ENCODE measurements around the gene RPL22L1.

- TF ChIP-seq USF2 (IDR thresholded peaks at IDR 0.05; ENCODE audit: low read depth, low read length) (no peak), CTCF (conservative IDR thresholded peaks at IDR 0.05; ENCODE audit: low read depth, low read length) (no peak), ELK1 (IDR thresholded peaks at IDR 0.05; ENCODE audit: borderline replicate concordance, low read depth, low read length) (no peak), POLR2A (IDR thresholded peaks at IDR 0.05; ENCODE audit: low read depth, low read length) (no peak)
These were observed 34.7 kb downstream of the RPL22L1 start for GRCh38 chr3:170835336-170835735.
